Measurements from ENCODE around the gene SACM1L. TPM values are rescaled to one million over a fixed set of nuclear protein-coding genes. Genes with fewer than 3 reads are reported as not detected.

SACM1L gene
- total and polyA plus RNA-seq, 2 of the 8 experiments (the other 6 are each of a cell fraction or from before 2014, with no cell fraction given): 20.1 to 61.0 TPM

DNA sequence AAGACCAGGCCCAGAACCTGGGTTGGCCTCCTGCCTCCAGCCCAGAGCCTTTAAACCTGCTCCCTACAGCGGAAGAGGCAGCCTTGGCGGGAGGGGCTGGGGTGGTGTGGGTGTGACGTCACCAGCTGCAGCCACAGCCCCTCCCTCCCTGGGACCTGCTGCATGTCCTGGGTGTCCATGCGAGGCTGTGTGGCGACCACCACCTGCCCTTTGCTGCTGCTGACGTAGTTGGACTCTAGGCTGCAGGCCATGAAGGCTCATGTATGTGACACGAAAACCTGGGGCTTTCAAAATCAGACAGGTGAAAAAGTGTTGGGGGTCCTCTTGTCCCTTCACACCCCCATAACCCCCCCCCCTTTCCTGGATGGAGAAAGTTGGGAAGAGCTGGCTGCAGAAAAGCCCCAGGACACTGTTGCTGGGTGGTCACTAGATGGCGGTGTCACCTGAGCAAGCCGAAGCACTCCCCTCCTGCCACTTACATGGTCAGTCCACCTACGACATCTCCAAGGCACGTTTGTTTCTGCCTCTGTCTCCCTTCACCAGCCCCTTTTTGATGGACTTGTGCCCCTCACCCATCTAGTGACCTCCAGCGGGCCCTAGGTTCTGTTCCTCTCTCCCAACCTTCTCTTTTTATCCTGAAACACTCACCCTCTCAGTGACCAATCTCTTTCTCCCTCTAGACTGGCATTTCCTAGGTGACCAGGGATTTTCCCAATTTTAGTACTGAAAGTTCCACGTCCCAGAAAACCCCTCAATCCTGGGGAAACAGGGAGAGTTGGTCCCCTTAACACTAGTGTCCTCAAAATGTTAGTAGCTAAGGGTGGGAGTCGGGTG is 71.9 kb downstream of the SACM1L start:
- Histone ChIP-seq H3K79me2 (ENCODE audit: control insufficient read depth in 1 of 2, insufficient read depth in 2 of 2, low read length in 2 of 2) (no peaks in the 10 kb centered on the region), H3K4me3 (ENCODE audit: extremely low read depth in 1 of 4, insufficient read depth in 2 of 4, low read depth in 3 of 4, low read length in 4 of 4) (no peak overlapping the region), H3K23me2 (ENCODE audit: low read depth, low read length) (no peaks in the 10 kb centered on the region), H3K27me3 (replicated peaks in 1 of 4; ENCODE audit: control insufficient read depth in 3 of 4, extremely low read depth in 1 of 4, insufficient read depth in 3 of 4, low read length in 3 of 4) (no peaks in the 10 kb centered on the region; a peak in 1 of 7 replicates), H4K5ac (ENCODE audit: insufficient read length, low read depth, low read length) (no peak overlapping the region), H3K9ac (replicated peaks in 1 of 4; ENCODE audit: extremely low read depth in 1 of 4, low read depth in 3 of 4, low read length in 3 of 4) (no peak overlapping the region), H3K79me1 (ENCODE audit: low read depth, low read length) (no peaks in the 10 kb centered on the region), H2BK15ac (ENCODE audit: low read length) (no peak overlapping the region; the same call in 1 of the 2 replicates), H2BK20ac (ENCODE audit: low read length) (0 out of 2 replicates have a peak overlapping the region, but pooled peaks have one; percentile 27), H3K27ac (ENCODE audit: low read depth, low read length) (no peak overlapping the region), H2BK5ac (ENCODE audit: low read depth, low read length) (no peak overlapping the region), H2BK120ac (replicated peaks; ENCODE audit: low read depth, low read length) (no peak overlapping the region), H3K56ac (replicated peaks; ENCODE audit: insufficient read length, low read depth, low read length) (no peak overlapping the region), H2AK5ac (ENCODE audit: low read depth, low read length) (no peak overlapping the region), H3K9me3 (ENCODE audit: insufficient read depth in 2 of 2, low read depth in 1 of 2, low read length in 1 of 2) (no peaks in the 10 kb centered on the region), H4K91ac (replicated peaks; ENCODE audit: insufficient read length, low read length) (no peak overlapping the region), H3K4me2 (ENCODE audit: insufficient read depth in 1 of 2, low read depth in 2 of 2, low read length in 2 of 2) (no peak overlapping the region), H2AFZ (ENCODE audit: low read length) (peak overlapping the region; percentile 71; the same call in 1 of the 2 replicates), H3K4me1 (replicated peaks in 1 of 4; ENCODE audit: control insufficient read depth in 3 of 4, insufficient read depth in 4 of 4, low read length in 3 of 4) (peaks cover 0 to 6% (median 4%) of the 10 kb centered on the region in 4 experiments; a peak in 3 of 7 replicates), H3K36me3 (ENCODE audit: control insufficient read depth in 2 of 4, insufficient read depth in 4 of 4, low read length in 3 of 4) (no peaks in the 10 kb centered on the region), H2BK12ac (ENCODE audit: low read depth, low read length) (peak overlapping the region; percentile 81; the same call in 1 of the 2 replicates), H3K18ac (ENCODE audit: extremely low read depth, low read length) (peak overlapping the region; percentile 48; the same call in 1 of the 2 replicates), H3K14ac (ENCODE audit: insufficient read length) (no peak overlapping the region), H4K20me1 (replicated peaks in 1 of 2; ENCODE audit: control insufficient read depth in 1 of 2, insufficient read depth in 2 of 2, low read length in 2 of 2) (no peaks in the 10 kb centered on the region), H4K8ac (ENCODE audit: extremely low read depth, insufficient read depth, low read length) (peak overlapping the region; percentile 31), H3K4ac (replicated peaks; ENCODE audit: insufficient read length, low read depth, low read length) (no peak overlapping the region), H3K23ac (ENCODE audit: insufficient read length) (no peak overlapping the region)
- DNase-seq (ENCODE audit: low read depth in 1 of 2, low spot score in 2 of 2) (peak in 1 of 2 experiments; percentile 70), FAIRE-seq (peak; percentile 13)
- ChIA-PET CTCF (ENCODE audit: partially characterized antibody) (interaction anchor here (0.6 to 6.1 kb wide), 27 partner anchors 10 to 515 kb away, joined by 3 to 64 read pairs (median 5); partner anchors contain the start of genes CCR9, LZTFL1 and SLC6A20), POLR2A (ENCODE audit: partially characterized antibody) (interaction anchor here (0.6 to 1.3 kb wide), 5 partner anchors 11 to 541 kb away, joined by 3 to 4 read pairs (median 4); no protein-coding TSS in a partner anchor)
- WGBS, 2 experiments (ENCODE audit: extremely low coverage in 1 of 2, insufficient coverage in 1 of 2, insufficient read length in 1 of 2, insufficient replicate concordance in 2 of 2, low coverage in 1 of 2, low lambda C conversion rate in 2 of 2, missing lambda C conversion rate in 1 of 2): 36% methylated on average over 14 of the region's 14 CpGs; no CpG with 5 or more reads in 1 of the 2 experiments
- TF ChIP-seq ASH2L (IDR thresholded peaks at IDR 0.05; ENCODE audit: low read length) (peak; percentile 27), MAX (IDR thresholded peaks at IDR 0.05) (peak; percentile 28; the same call in 1 of the 2 replicates), SP2 (IDR thresholded peaks at IDR 0.05; ENCODE audit: low read length) (no peak), TAF1 (IDR thresholded peaks at IDR 0.05; ENCODE audit: low read depth, low read length) (0 out of 2 replicates have a peak, but pooled peaks have one; percentile 20), YY1 (IDR thresholded peaks at IDR 0.05; ENCODE audit: low read depth, low read length) (no peak), CREB1 (IDR thresholded peaks at IDR 0.05) (peak; percentile 81), RAD21 (IDR thresholded peaks at IDR 0.05 in 1 of 2, conservative IDR thresholded peaks at IDR 0.05 in 1 of 2; ENCODE audit: low read depth in 2 of 2, low read length in 2 of 2) (peak; percentile 83 to 89), SRF (IDR thresholded peaks at IDR 0.05; ENCODE audit: low read depth, low read length) (no peak)
- TF ChIP-seq, protein P1, sequence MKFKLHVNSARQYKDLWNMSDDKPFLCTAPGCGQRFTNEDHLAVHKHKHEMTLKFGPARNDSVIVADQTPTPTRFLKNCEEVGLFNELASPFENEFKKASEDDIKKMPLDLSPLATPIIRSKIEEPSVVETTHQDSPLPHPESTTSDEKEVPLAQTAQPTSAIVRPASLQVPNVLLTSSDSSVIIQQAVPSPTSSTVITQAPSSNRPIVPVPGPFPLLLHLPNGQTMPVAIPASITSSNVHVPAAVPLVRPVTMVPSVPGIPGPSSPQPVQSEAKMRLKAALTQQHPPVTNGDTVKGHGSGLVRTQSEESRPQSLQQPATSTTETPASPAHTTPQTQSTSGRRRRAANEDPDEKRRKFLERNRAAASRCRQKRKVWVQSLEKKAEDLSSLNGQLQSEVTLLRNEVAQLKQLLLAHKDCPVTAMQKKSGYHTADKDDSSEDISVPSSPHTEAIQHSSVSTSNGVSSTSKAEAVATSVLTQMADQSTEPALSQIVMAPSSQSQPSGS (IDR thresholded peaks at IDR 0.05; ENCODE audit: low read length): no peak

All from H1 (cell line).